GM10266 (cell line): ENCODE measurements around the gene SYT1.

Source experiments
- DNase-seq: peaks from one replicate; pipeline ENCODE4 v3.0.0; 2012; ENCODE audit errors: extremely low spot score
- TF ChIP-seq, protein P1 (sequence below): IDR thresholded peaks from 2 replicates; pipeline ENCODE4 v1.5.1; 2012; ENCODE audit warnings: mild to moderate bottlenecking, low read depth; ENCODE audit not compliant: control insufficient read depth, insufficient read depth; ENCODE audit errors: missing control alignments

The SYT1 gene

GRCh38 chr12:79086541-79087296, 222.1 kb downstream of the SYT1 start:
- TF ChIP-seq, protein P1, sequence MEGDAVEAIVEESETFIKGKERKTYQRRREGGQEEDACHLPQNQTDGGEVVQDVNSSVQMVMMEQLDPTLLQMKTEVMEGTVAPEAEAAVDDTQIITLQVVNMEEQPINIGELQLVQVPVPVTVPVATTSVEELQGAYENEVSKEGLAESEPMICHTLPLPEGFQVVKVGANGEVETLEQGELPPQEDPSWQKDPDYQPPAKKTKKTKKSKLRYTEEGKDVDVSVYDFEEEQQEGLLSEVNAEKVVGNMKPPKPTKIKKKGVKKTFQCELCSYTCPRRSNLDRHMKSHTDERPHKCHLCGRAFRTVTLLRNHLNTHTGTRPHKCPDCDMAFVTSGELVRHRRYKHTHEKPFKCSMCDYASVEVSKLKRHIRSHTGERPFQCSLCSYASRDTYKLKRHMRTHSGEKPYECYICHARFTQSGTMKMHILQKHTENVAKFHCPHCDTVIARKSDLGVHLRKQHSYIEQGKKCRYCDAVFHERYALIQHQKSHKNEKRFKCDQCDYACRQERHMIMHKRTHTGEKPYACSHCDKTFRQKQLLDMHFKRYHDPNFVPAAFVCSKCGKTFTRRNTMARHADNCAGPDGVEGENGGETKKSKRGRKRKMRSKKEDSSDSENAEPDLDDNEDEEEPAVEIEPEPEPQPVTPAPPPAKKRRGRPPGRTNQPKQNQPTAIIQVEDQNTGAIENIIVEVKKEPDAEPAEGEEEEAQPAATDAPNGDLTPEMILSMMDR: no peak

GRCh38 chr12:79098530-79098929, 234.0 kb downstream of the SYT1 start:
- TF ChIP-seq, protein P1: no peak
- DNase-seq: no peak

More at GRCh38 chr12:79086541-79087296, 222.1 kb downstream of the SYT1 start:
- no peak for DNase-seq

- TF ChIP-seq, protein P1: no peak
- no peak for DNase-seq
These were observed 244.4 kb downstream of the SYT1 start for GRCh38 chr12:79108962-79109361.

GRCh38 chr12:79114896-79115295, 250.3 kb downstream of the SYT1 start:
- TF ChIP-seq, protein P1: no peak
- DNase-seq: no peak

DNA sequence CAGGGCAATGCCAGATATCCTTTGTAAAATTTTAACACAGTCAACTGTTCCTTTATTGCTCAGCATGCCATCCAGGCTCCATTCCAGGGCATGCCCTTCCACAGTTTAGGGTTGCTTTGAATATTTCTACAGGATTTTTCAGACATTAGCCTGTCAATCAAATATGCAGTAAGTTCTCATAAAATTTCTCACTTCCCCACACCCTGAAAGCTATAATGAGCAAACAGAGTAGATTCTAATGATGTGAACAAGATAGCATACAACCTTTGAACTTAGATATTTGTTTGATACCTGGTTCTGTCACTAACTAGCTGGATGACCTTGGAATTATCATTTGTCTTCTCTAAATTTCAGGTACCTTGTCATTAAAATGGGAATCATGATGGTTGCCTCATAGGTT, 251.2 kb downstream of the SYT1 start:
- DNase-seq: no peak
- TF ChIP-seq, protein P1: no peak

DNA sequence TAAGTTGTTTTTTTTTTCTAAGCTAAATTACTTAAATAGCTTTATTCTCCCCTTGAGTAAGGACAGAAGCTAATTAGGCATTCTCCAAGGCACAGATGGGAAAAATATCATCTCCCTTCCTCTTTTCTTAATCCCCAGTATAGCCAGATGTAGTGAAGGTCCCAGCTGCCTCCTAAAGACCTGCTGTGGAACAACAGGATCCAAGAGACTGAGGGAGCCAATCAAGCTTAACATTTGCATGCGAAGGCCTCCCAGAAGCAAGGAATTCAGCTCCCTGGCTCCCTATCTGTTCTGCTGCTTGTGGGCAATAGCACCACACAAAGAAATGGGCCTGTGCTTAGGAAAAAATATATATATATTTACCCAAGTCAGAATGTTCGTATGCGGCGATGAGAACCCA, 255.2 kb downstream of the SYT1 start:
- TF ChIP-seq, protein P1: no peak
- DNase-seq: no peak

GRCh38 chr12:79121486-79121885, 256.9 kb downstream of the SYT1 start:
- TF ChIP-seq, protein P1: no peak
- DNase-seq: no peak
